ENCODE results near the gene ACTA1. TPM values are rescaled to one million over a fixed set of nuclear protein-coding genes. Genes with fewer than 3 reads are reported as not detected.

The ACTA1 gene
- total RNA-seq, 2 experiments from 2014 or later, result not detected

GRCh38 chr1:229447809-229448252 lies 13.9 kb upstream of the ACTA1 start:
- POLR2A ChIA-PET, result no interaction called here

DNA sequence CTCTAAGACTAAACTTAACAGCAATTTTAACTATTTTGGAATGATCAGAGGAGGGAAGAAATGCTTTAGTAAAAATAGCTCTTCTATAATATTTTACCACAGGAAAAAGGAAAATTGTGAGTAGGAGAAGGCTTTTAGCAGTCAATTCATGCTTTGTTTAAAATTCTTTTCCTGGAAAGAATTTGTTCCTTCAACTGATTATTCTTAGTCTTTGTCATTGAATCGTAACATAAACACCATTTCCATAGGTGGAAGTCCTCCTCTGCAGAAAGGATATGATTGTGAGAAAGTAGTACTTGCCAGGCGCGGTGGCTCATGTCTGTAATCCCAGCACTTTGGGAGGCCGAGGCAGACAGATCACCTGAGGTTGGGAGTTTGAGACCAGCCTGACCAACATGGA lies 11.9 kb upstream of the ACTA1 start:
- peaks cover 69% of the 10 kb centered on the region for H3K36me3 ChIP-seq (ENCODE audit: insufficient read depth, low read length)
- intact Hi-C loops (cut with micrococcal nuclease; ENCODE audit: unreplicated experiment), result no loop called here
- H3K4me1 ChIP-seq (ENCODE audit: insufficient read depth, low read length, poor library complexity, severe bottlenecking), result no peaks in the 10 kb centered on the region
- DNase-seq (ENCODE audit: low spot score), result no peak
- ChIA-PET CTCF (ENCODE audit: unreplicated experiment) (no interaction called here), POLR2A (interaction anchor here (0.8 to 1.3 kb wide), 3 partner anchors 34 to 109 kb away, joined by 3 to 5 read pairs (median 4); no protein-coding TSS in a partner anchor)
- no peak overlapping the region for H3K4me2 ChIP-seq (ENCODE audit: low read length)
- no peak overlapping the region for H2AFZ ChIP-seq (ENCODE audit: low read length)
- no peaks in the 10 kb centered on the region for H3K9me3 ChIP-seq (ENCODE audit: low read length)
- no peak overlapping the region for H3K4me3 ChIP-seq (ENCODE audit: low read depth, low read length, poor library complexity, severe bottlenecking)
- H4K20me1 ChIP-seq (ENCODE audit: insufficient read depth, low read length), result no peaks in the 10 kb centered on the region
- H3K79me2 ChIP-seq (ENCODE audit: insufficient read depth, low read depth, low read length), result no peaks in the 10 kb centered on the region
- BruUV-seq (replicated peaks), result no TSS peak
- no peak overlapping the region for H3K27ac ChIP-seq (ENCODE audit: low read depth, low read length, poor library complexity, severe bottlenecking)
- H3K9me2 ChIP-seq (ENCODE audit: insufficient read depth, low read length), result no peaks in the 10 kb centered on the region
- TF ChIP-seq CTCF (conservative IDR thresholded peaks at IDR 0.05; ENCODE audit: low read length) (no peak), EZH2phosphoT487 (IDR thresholded peaks at IDR 0.05; ENCODE audit: borderline replicate concordance, low read depth, low read length) (no peak)

More at GRCh38 chr1:229447809-229448252, 13.9 kb upstream of the ACTA1 start:
- Histone ChIP-seq H2AFZ (ENCODE audit: low read length) (no peak overlapping the region), H4K20me1 (ENCODE audit: insufficient read depth, low read length) (no peaks in the 10 kb centered on the region), H3K9me2 (ENCODE audit: insufficient read depth, low read length) (no peaks in the 10 kb centered on the region), H3K4me3 (ENCODE audit: low read depth, low read length, poor library complexity, severe bottlenecking) (no peak overlapping the region), H3K79me2 (ENCODE audit: insufficient read depth, low read depth, low read length) (no peaks in the 10 kb centered on the region), H3K4me2 (ENCODE audit: low read length) (no peak overlapping the region), H3K4me1 (ENCODE audit: insufficient read depth, low read length, poor library complexity, severe bottlenecking) (no peaks in the 10 kb centered on the region), H3K9me3 (ENCODE audit: low read length) (no peaks in the 10 kb centered on the region), H3K36me3 (ENCODE audit: insufficient read depth, low read length) (peaks cover 67% of the 10 kb centered on the region), H3K27ac (ENCODE audit: low read depth, low read length, poor library complexity, severe bottlenecking) (no peak overlapping the region)
- BruUV-seq (replicated peaks), result no TSS peak
- intact Hi-C loops (cut with micrococcal nuclease; ENCODE audit: unreplicated experiment), result no loop called here
- CTCF ChIA-PET (ENCODE audit: unreplicated experiment), result no interaction called here
- DNase-seq (ENCODE audit: low spot score), result no peak
- TF ChIP-seq EZH2phosphoT487 (IDR thresholded peaks at IDR 0.05; ENCODE audit: borderline replicate concordance, low read depth, low read length), result no peak
- no peak for TF ChIP-seq CTCF (conservative IDR thresholded peaks at IDR 0.05; ENCODE audit: low read length)

DNA sequence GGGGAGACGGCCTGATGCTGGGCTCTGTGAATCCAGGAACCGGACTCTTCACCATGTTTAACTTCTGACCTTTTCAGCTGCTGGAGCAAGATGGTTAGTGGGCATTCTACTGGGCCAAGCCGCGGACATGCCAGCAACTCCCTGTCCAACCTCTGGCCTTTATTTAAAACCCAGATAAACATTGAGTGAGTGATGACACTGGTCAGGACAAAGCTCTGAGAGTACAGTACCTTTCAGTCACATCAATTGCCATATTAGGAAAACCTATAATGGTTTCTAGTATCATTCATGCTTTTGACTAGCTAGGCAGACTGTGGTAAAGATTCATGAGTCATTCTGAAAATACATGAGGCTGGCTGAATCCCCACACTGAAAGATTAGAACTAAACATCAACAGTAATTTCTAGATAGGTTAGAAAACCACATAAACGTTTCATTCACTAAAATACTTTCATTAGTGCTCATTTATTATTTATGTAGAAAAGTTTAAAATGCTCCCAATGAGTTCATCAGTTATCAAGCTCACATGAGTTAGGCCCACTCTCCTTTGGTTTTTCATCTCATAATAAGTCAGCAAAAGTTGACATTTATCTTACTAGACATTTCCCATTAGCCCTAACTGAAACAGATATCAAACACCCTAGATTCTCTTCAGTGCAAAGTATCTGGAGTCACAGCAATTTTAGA lies 7.1 kb upstream of the ACTA1 start:
- H3K27ac ChIP-seq (ENCODE audit: low read depth, low read length, poor library complexity, severe bottlenecking), result no peak overlapping the region
- H4K20me1 ChIP-seq (ENCODE audit: insufficient read depth, low read length), result no peaks in the 10 kb centered on the region
- no peak overlapping the region for H3K4me3 ChIP-seq (ENCODE audit: low read depth, low read length, poor library complexity, severe bottlenecking)
- no peaks in the 10 kb centered on the region for H3K4me1 ChIP-seq (ENCODE audit: insufficient read depth, low read length, poor library complexity, severe bottlenecking)
- no peak for TF ChIP-seq EZH2phosphoT487 (IDR thresholded peaks at IDR 0.05; ENCODE audit: borderline replicate concordance, low read depth, low read length)
- POLR2A ChIA-PET, result interaction anchor here (0.5 to 1.4 kb wide), 10 partner anchors 11 to 683 kb away, joined by 3 to 10 read pairs (median 3); no protein-coding TSS in a partner anchor
- H2AFZ ChIP-seq (ENCODE audit: low read length), result no peak overlapping the region
- CTCF ChIA-PET (ENCODE audit: unreplicated experiment), result no interaction called here
- H3K36me3 ChIP-seq (ENCODE audit: insufficient read depth, low read length), result peaks cover 56% of the 10 kb centered on the region
- H3K4me2 ChIP-seq (ENCODE audit: low read length), result no peak overlapping the region
- BruUV-seq (replicated peaks), result no TSS peak
- H3K9me2 ChIP-seq (ENCODE audit: insufficient read depth, low read length), result no peaks in the 10 kb centered on the region
- DNase-seq (ENCODE audit: low spot score), result no peak
- no peaks in the 10 kb centered on the region for H3K79me2 ChIP-seq (ENCODE audit: insufficient read depth, low read depth, low read length)
- H3K9me3 ChIP-seq (ENCODE audit: low read length), result no peaks in the 10 kb centered on the region
- intact Hi-C loops (cut with micrococcal nuclease; ENCODE audit: unreplicated experiment), result no loop called here

Data from OCI-LY7 (cell line).